GM19452 (cell line): ENCODE results near the gene TLCD1.
"Not testable (repeated sequence)": the region's sequence is repeated elsewhere in the genome, so short reads cannot be mapped to it uniquely, and the experiment has no call there.

Experiments
- ATAC-seq: cut with Tn5 transposase; IDR thresholded peaks from one replicate; pipeline ENCODE4 v1.9.1; 2021; ENCODE audit not compliant: unreplicated experiment

Gene TLCD1

GRCh38 chr17:28747051-28747691, 21.1 kb upstream of the TLCD1 start:
- ATAC-seq: no peak

GRCh38 chr17:28746611-28747050, 20.6 kb upstream of the TLCD1 start:
- ATAC-seq: no peak

- ATAC-seq: no peak
These were observed 19.9 kb upstream of the TLCD1 start for GRCh38 chr17:28745786-28746411.

- no peak for ATAC-seq
These were observed 19.1 kb upstream of the TLCD1 start for GRCh38 chr17:28744972-28745785.

GRCh38 chr17:28744104-28744971, 18.3 kb upstream of the TLCD1 start:
- ATAC-seq: peak; percentile 33

GRCh38 chr17:28743243-28744103, 17.4 kb upstream of the TLCD1 start, which contains the start of gene TRAF4:
Gene TRAF4, plus strand, starts transcription at chr17:28744011. Its CDS starts 102 bp downstream, at chr17:28744113.
- ATAC-seq: peak; percentile 63

- ATAC-seq: no peak
These were observed 15.6 kb upstream of the TLCD1 start for GRCh38 chr17:28741358-28742349.

GRCh38 chr17:28740406-28741357, 14.6 kb upstream of the TLCD1 start:
- no peak for ATAC-seq

- no peak for ATAC-seq
These were observed 12.8 kb upstream of the TLCD1 start for GRCh38 chr17:28738680-28739384.

GRCh38 chr17:28737770-28738679, 12.0 kb upstream of the TLCD1 start:
- ATAC-seq: peak; percentile 47

- no peak for ATAC-seq
These were observed 11.3 kb upstream of the TLCD1 start for GRCh38 chr17:28737316-28737715.

- not testable (repeated sequence) for ATAC-seq
These were observed 10.1 kb upstream of the TLCD1 start for GRCh38 chr17:28735913-28736769.

GRCh38 chr17:28735242-28735722, 9.2 kb upstream of the TLCD1 start:
- no peak for ATAC-seq

GRCh38 chr17:28734712-28735241, 8.7 kb upstream of the TLCD1 start:
- no peak for ATAC-seq

GRCh38 chr17:28733346-28733745, 7.3 kb upstream of the TLCD1 start:
- ATAC-seq: no peak
